SHP77 (cell line): ENCODE measurements around the gene NXPE1.

Source experiments
- DNase-seq, 2 experiments: peaks; one replicate each; lab custom pipeline; 2025; lab: John Stamatoyannopoulos, UW

NXPE1 gene

GRCh38 chr11:114562166-114562916 is 2.7 kb upstream of the NXPE1 start:
- DNase-seq: no peak

DNA sequence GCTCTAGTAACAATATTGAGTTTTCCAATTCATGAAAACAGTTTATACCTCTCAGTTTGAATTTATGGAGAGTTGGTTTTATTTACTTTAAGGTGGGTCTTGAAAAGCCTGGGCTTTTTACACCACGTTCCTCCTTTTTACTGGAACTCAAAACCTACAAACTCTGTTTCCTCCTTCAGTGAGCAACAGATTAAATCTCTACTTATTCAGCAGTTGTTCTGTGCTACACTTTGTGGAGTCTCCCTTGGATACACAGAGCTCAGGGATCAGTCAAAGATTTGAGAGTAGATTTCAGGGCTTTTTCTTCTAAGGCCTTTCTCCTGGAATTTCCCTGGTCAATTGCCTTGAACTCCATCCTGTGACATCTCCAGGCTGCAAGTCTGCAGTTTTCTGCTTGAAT is 3.5 kb downstream of the NXPE1 start:
- DNase-seq: no peak

GRCh38 chr11:114553642-114554041 is 6.0 kb downstream of the NXPE1 start:
- DNase-seq: no peak

DNA sequence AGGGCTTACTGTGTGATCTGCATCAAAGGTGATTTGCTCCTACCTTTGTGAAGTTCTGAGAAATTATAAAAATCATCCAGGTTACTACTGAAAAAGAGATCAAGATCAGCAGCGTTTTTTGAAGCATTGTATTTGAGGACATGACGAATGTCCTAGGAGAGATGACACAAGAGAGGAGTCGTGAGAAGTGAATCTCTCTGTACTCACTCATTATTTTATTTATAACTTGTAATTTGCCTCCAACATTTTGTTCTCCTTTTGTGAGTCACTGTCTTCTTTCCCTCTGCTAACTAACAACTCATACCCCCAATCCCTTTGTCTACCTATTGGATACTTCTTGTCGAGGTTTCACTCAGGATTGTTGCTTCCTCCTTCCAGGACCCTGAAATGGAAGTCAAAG is 8.6 kb downstream of the NXPE1 start:
- no peak for DNase-seq

GRCh38 chr11:114525682-114526081 is 34.0 kb downstream of the NXPE1 start:
- DNase-seq: no peak

GRCh38 chr11:114524122-114524521 is 35.6 kb downstream of the NXPE1 start:
- DNase-seq: no peak

DNA sequence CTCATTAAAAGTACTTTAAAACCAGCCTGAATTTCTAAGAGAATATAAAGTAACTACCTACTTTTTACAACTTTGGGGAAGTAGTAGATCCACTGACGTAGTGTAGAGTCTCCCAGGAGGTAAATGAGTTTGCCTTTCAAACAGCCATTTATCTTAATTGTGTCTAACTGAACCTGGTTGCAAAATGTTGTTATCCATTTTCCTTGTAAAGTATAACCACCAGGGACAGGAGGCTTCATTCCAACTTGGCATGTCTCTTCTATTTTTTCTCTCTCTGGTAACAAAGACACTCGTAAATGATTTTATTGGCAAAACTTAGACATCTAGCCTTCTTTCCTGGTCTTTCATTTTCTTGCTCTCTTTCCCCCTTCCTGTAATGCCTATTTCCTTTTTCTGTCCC is 36.9 kb downstream of the NXPE1 start:
- DNase-seq: no peak

DNA sequence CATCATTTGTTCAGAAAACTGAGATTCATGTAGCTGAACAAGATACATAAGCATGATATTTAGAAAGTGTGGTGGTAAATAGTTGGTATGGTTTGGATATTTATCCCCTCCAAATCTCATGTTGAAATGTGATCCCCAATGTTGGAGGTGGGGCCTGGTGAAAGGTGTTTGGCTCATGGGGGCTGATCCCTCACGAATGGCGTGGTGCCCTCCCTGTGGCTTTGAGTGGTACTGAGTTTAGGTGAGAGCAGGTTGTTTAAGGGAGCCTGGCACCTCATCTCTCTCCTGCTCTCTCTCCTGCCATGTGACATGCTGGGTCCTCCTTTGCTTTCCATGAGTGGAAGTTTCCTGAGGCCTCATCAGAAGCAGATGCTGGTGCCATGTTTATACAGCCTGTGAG is 48.1 kb downstream of the NXPE1 start:
- DNase-seq: no peak

- no peak for DNase-seq
These were observed 48.6 kb downstream of the NXPE1 start for GRCh38 chr11:114511079-114511478.

DNA sequence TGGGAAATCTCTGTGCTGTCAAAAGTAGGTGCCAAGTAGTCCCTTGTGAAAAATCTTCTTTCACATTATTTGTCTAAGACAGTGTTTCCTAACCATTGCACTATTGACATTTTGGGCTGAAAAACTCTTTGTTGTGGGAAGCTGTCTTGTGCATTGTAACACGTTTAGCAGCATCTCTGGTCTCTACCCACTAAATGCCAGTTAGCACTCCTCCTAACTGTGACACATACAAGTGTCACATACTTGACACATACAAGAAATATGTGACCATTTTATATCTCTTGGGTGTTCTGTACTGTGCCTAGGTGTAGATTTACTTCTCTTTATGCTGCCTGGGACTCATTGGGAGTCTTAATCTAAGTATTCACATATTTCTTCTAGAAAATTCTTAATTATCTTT is 57.8 kb downstream of the NXPE1 start:
- DNase-seq: no peak

- no peak for DNase-seq
These were observed 59.9 kb downstream of the NXPE1 start for GRCh38 chr11:114499756-114500155.

- no peak for DNase-seq
These were observed 62.8 kb downstream of the NXPE1 start for GRCh38 chr11:114496915-114497314.

DNA sequence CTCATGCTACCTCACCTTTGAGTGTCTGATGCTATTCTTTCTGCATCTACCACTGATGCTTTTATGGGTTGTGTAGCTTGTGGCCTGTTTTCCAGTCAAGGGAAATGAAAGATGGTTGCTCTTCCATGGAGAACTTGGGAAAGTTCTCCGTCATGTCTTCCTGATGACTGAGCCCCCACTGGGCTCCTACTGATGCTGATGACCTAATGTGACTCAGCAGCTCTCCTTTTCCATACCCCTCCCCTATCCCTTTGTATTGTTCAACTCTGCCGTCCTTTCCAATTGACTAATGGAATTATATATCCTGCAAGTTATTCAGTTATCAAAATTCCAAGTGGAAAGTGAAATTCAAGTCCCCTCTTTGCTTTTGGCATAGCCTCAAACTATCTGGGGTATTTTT is 75.8 kb downstream of the NXPE1 start:
- no peak for DNase-seq

DNA sequence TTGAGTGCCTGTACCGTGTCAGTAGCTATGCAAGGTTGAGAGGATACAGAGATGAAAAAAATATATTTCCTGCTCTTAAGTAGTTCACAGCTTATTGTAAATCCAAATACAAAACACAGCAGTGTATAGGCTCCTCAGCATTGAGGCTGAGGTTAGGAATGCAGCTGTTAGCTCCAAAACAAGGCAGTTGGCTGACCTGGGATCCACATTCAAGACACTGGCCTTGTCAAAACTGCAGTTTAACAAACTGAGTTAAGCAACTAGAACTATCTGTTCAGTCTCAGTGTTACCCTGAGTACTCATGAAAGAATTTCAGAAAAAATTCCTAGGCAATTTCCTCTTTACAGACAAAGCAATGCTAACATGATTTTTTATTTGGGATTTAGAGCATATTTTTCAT is 77.6 kb downstream of the NXPE1 start:
- DNase-seq: no peak

DNA sequence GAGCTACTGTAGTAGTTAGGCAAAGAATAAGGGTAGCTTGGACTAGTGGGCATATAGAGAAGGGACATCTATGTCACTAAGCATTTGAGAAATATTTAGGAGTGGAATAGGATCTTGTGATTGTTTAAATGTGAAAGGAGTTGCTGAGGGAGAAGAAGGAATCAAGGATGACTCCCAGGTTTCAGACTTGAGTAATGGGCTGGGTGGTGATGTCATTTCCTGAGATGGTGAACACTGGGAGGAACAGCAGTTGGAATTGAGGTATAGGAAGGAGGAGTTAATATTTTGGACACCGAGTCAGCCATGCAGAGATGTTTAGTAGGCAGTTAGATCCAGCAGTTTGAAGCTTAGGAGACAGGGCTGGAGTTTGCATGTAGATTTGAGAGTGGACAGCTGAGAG is 80.3 kb downstream of the NXPE1 start:
- DNase-seq: no peak

- DNase-seq: no peak
These were observed 80.9 kb downstream of the NXPE1 start for GRCh38 chr11:114478768-114479167.

GRCh38 chr11:114478001-114478410 is 81.7 kb downstream of the NXPE1 start:
- no peak for DNase-seq

GRCh38 chr11:114472661-114473060 is 87.0 kb downstream of the NXPE1 start:
- no peak for DNase-seq
